Smooth muscle cell (in vitro differentiated cells): ENCODE results near the gene PREX1. TPM values are rescaled to one million over a fixed set of nuclear protein-coding genes. Genes with fewer than 3 reads are reported as not detected.

Source experiments
- DNase-seq: peaks from one replicate; lab custom pipeline; 2025; ENCODE audit not compliant: unreplicated experiment; lab: John Stamatoyannopoulos, UW
- H2AFZ ChIP-seq: fragments of 200-600 bp; sonication (generic); 2 replicates; pipeline ENCODE4 v1.6.0; 2016; ENCODE audit warnings: antibody characterized with exemption, low read depth, mild to moderate bottlenecking
- H3F3A ChIP-seq: fragments of 200-600 bp; sonication (generic); 2 replicates; pipeline ENCODE4 v1.6.0; 2017; ENCODE audit warnings: antibody characterized with exemption, low read depth
- H3K27ac ChIP-seq: fragments of 200-600 bp; sonication (generic); 2 replicates; pipeline ENCODE4 v1.5.1; 2016; ENCODE audit warnings: low read depth, mild to moderate bottlenecking
- H3K27me3 ChIP-seq: fragments of 200-600 bp; sonication (generic); 2 replicates; pipeline ENCODE4 v1.6.1; 2016; ENCODE audit warnings: low read depth, mild to moderate bottlenecking
- H3K36me3 ChIP-seq: fragments of 200-600 bp; sonication (generic); 2 replicates; pipeline ENCODE4 v1.5.1; 2016; ENCODE audit warnings: low read depth
- H3K4me1 ChIP-seq: fragments of 200-600 bp; sonication (generic); 2 replicates; pipeline ENCODE4 v1.5.1; 2016; ENCODE audit warnings: low read depth
- H3K4me2 ChIP-seq: fragments of 200-600 bp; sonication (generic); 2 replicates; pipeline ENCODE4 v1.6.0; 2016; ENCODE audit warnings: mild to moderate bottlenecking
- H3K4me3 ChIP-seq: fragments of 200-600 bp; sonication (generic); 2 replicates; pipeline ENCODE4 v1.5.1; 2016; ENCODE audit warnings: mild to moderate bottlenecking
- H3K79me2 ChIP-seq: fragments of 200-600 bp; sonication (generic); 2 replicates; pipeline ENCODE4 v1.6.0; 2016; ENCODE audit warnings: low read depth, mild to moderate bottlenecking
- H3K9ac ChIP-seq: fragments of 200-600 bp; sonication (generic); 2 replicates; pipeline ENCODE4 v1.6.0; 2016; ENCODE audit warnings: low read depth
- H3K9me3 ChIP-seq: fragments of 200-600 bp; sonication (generic); replicated peaks from 2 replicates; pipeline ENCODE4 v1.5.1; 2016; ENCODE audit warnings: low read depth
- H4K20me1 ChIP-seq: fragments of 200-600 bp; sonication (generic); 2 replicates; pipeline ENCODE4 v1.6.0; 2016; ENCODE audit warnings: low read depth
- WGBS: methylation state at CpG from one replicate; pipeline ENCODE4 v1.1.7; 2016; ENCODE audit warnings: low lambda C conversion rate; 5-methylcytosine and 5-hydroxymethylcytosine counted together
- polyA plus RNA-seq: library from polyadenylated mRNA; unstranded; fragments of >200 nt; fragmentation: Nextera tagmentation; extraction: Ambion mirVana; gene quantifications from 2 replicates; pipeline ENCODE4 v1.2.1, GENCODE V29; 2016
- total RNA-seq: library from RNA; depleted of rRNA; stranded (reverse); fragments of >200 nt; gene quantifications from 2 replicates; pipeline ENCODE4 v1.2.3, GENCODE V29; 2014
- TF ChIP-seq, protein P1 (sequence below): fragments of 200-600 bp; sonication (generic); IDR thresholded peaks from 2 replicates; pipeline ENCODE4 v1.5.1; 2017; ENCODE audit warnings: borderline replicate concordance, mild to moderate bottlenecking, antibody characterized with exemption; ENCODE audit not compliant: insufficient read depth, poor library complexity, severe bottlenecking

The PREX1 gene
- total and polyA plus RNA-seq, 2 experiments from 2014 or later, result 0.04 to 0.30 TPM

DNA sequence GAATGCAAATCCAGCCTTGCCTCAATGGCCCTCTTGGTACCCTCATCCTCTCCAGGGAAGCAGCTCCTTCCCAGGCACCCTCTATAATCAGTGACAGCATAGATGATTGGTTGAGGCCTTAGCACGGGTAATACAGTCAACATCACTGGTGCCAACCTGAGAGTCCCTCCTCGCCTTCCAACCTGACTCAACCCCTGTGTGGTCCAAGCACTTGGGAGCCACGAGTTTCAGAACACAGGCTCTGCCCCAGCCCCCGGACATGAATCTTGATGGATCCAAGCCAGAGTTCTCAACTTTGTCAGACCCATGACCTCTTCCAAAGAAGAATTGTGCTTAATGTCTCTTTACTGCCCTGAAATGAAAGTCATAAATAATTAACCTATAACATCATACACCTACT lies 213.9 kb downstream of the PREX1 start:
- Histone ChIP-seq H3K9me3 (no peaks in the 10 kb centered on the region), H2AFZ (no peak overlapping the region), H4K20me1 (no peaks in the 10 kb centered on the region), H3K9ac (no peak overlapping the region), H3K36me3 (no peaks in the 10 kb centered on the region), H3K27me3 (no peaks in the 10 kb centered on the region), H3K27ac (no peak overlapping the region), H3F3A (no peaks in the 10 kb centered on the region), H3K4me2 (no peak overlapping the region), H3K4me3 (no peak overlapping the region), H3K4me1 (no peaks in the 10 kb centered on the region), H3K79me2 (no peaks in the 10 kb centered on the region)
- TF ChIP-seq, protein P1, sequence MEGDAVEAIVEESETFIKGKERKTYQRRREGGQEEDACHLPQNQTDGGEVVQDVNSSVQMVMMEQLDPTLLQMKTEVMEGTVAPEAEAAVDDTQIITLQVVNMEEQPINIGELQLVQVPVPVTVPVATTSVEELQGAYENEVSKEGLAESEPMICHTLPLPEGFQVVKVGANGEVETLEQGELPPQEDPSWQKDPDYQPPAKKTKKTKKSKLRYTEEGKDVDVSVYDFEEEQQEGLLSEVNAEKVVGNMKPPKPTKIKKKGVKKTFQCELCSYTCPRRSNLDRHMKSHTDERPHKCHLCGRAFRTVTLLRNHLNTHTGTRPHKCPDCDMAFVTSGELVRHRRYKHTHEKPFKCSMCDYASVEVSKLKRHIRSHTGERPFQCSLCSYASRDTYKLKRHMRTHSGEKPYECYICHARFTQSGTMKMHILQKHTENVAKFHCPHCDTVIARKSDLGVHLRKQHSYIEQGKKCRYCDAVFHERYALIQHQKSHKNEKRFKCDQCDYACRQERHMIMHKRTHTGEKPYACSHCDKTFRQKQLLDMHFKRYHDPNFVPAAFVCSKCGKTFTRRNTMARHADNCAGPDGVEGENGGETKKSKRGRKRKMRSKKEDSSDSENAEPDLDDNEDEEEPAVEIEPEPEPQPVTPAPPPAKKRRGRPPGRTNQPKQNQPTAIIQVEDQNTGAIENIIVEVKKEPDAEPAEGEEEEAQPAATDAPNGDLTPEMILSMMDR, result no peak
- DNase-seq, result no peak
- 96% methylated on average over 4 of the region's 4 CpGs for WGBS

DNA sequence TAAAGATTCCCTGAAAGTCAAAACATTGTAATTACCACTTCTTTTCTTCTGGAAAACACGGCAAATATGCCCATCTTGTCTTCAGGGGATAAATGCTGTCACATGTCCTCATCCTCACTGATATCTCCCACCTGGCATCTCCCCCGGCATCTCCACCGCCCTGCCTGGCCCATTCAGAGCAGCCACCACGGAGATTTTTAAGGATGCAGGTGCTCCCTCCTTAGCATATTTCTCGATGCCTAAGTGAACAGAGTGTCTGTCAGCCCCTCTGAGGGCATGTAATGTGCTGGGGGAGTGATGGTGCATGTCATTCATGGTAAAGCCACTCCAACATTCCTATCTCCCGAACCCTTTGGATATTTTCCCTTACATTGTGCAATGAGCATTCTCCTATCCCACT lies 215.5 kb downstream of the PREX1 start:
- peaks cover 5% of the 10 kb centered on the region for H3K4me1 ChIP-seq
- H3K27me3 ChIP-seq, result no peaks in the 10 kb centered on the region
- no peak for DNase-seq
- TF ChIP-seq, protein P1, result no peak
- no peaks in the 10 kb centered on the region for H4K20me1 ChIP-seq
- H3K27ac ChIP-seq, result no peak overlapping the region
- no peak overlapping the region for H3K4me3 ChIP-seq
- H3K9me3 ChIP-seq, result no peaks in the 10 kb centered on the region
- no peaks in the 10 kb centered on the region for H3K79me2 ChIP-seq
- H3K9ac ChIP-seq, result no peak overlapping the region
- H3K4me2 ChIP-seq, result no peak overlapping the region
- H2AFZ ChIP-seq, result no peak overlapping the region
- no peaks in the 10 kb centered on the region for H3K36me3 ChIP-seq
- WGBS, result 77% methylated on average over 6 of the region's 6 CpGs
- H3F3A ChIP-seq, result no peaks in the 10 kb centered on the region

DNA sequence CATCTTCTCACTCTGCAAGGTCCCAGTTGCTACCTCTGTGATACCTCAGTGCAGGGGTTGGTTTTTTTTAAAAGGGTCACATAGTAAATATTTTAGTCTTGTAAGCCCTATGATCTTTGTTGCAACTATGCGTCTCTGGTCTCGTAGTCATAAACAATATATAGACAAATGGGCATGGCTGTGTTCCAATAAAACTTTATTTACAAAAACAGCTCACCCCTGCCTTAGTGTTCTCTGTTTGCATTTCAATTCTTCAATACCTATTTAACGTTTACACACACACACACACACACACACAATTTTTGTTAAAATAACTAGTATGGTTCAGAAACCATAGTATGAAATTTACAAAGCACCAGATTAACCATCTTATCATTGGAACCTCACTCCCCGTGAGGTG lies 216.8 kb downstream of the PREX1 start:
- no peaks in the 10 kb centered on the region for H3K9me3 ChIP-seq
- H3K4me3 ChIP-seq, result no peak overlapping the region
- peaks cover 5% of the 10 kb centered on the region for H3K4me1 ChIP-seq
- DNase-seq, result no peak
- no peak overlapping the region for H3K9ac ChIP-seq
- 88% methylated on average over 4 of the region's 4 CpGs for WGBS
- no peaks in the 10 kb centered on the region for H3K36me3 ChIP-seq
- no peak overlapping the region for H3K27ac ChIP-seq
- H4K20me1 ChIP-seq, result no peaks in the 10 kb centered on the region
- no peak overlapping the region for H3K4me2 ChIP-seq
- H3K27me3 ChIP-seq, result no peaks in the 10 kb centered on the region
- TF ChIP-seq, protein P1, result no peak
- H3F3A ChIP-seq, result no peaks in the 10 kb centered on the region
- H3K79me2 ChIP-seq, result no peaks in the 10 kb centered on the region
- H2AFZ ChIP-seq, result no peak overlapping the region

DNA sequence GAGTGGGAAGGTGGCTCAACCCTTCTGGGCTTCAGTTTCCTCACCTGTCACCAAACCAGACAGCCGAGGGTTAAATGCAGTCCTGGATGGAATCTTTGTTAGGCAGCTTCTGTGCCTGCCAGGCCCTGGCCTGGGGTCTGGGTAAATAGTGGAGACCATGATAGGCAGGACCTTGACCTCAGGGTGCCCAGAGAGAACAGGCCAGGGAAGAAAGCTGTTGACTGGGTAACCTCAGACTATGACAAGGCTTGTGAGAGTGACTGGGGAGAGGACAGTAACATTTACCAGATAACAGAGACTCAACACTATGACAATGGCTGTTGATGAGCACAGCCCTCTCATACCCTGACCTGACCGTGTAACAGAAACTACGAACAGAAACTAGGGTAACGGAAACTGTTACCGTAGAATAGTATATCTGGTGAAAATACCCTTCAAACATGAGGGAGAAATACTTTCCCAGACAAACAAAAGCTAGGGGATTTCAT lies 218.3 kb downstream of the PREX1 start:
- Histone ChIP-seq H2AFZ (no peak overlapping the region), H3K27me3 (no peaks in the 10 kb centered on the region), H3F3A (no peaks in the 10 kb centered on the region), H3K4me2 (no peak overlapping the region), H4K20me1 (no peaks in the 10 kb centered on the region), H3K27ac (no peak overlapping the region), H3K79me2 (no peaks in the 10 kb centered on the region), H3K4me1 (peaks cover 5% of the 10 kb centered on the region), H3K9me3 (no peaks in the 10 kb centered on the region), H3K9ac (no peak overlapping the region), H3K36me3 (no peaks in the 10 kb centered on the region), H3K4me3 (no peak overlapping the region)
- TF ChIP-seq, protein P1, result no peak
- DNase-seq, result no peak
- WGBS, result 66% methylated on average over 5 of the region's 5 CpGs
